HCT116 (cell line): ENCODE results near the gene RAB41. TPM values are rescaled to one million over a fixed set of nuclear protein-coding genes. Genes with fewer than 3 reads are reported as not detected.

Experiments
- ATAC-seq: fragments of 200-7000 bp; cut with Tn5 transposase; 2 replicates; pipeline ENCODE4 v1.9.1; 2020; ENCODE audit warnings: mild to moderate bottlenecking, moderate library complexity
- BruUV-seq: library from RNA; stranded (reverse); fragments of 400-500 nt; replicated peaks from 2 replicates; lab custom pipeline; 2021; lab: Mats Ljungman, UMichigan
- CTCF ChIA-PET: fragments of 300-600 bp; sonication (Branson Sonifier 250); formaldehyde crosslinking; loops from one replicate; lab custom pipeline; 2021; ENCODE audit warnings: antibody characterized with exemption; lab: Charles Lee
- POLR2A ChIA-PET: fragments of 300-600, 350-600 bp; sonication (Branson Sonifier 250); formaldehyde crosslinking; loops from one replicate; lab custom pipeline; 2021; ENCODE audit warnings: antibody characterized with exemption; lab: Charles Lee
- RAD21 ChIA-PET, 2 experiments: fragments of 300-600 bp; sonication (Branson Sonifier 250); formaldehyde crosslinking; loops; one replicate each; lab custom pipeline; 2023; ENCODE audit warnings: low total read pairs in 2 of 2; ENCODE audit not compliant: uncharacterized antibody in 2 of 2, unreplicated experiment in 2 of 2, low non-redundant PET in 1 of 2; lab: Charles Lee
- DNase-seq: peaks from one replicate; pipeline ENCODE4 v3.0.0-alpha.2; 2010; ENCODE audit warnings: low read depth, low spot score
- H2AFZ ChIP-seq: fragments of 200-600 bp; shearing (Covaris generic), sonication (generic); 2 replicates; pipeline ENCODE4 v1.6.1; 2017; ENCODE audit warnings: low read depth, mixed run types, mixed read lengths, antibody characterized with exemption, low read length; ENCODE audit not compliant: poor library complexity, severe bottlenecking
- H3K27ac ChIP-seq: 2 replicates; pipeline ENCODE4 v1.5.1; 2012; ENCODE audit warnings: low read depth, low read length
- H3K27me3 ChIP-seq: fragments of 200-600 bp; sonication (generic); 2 replicates; pipeline ENCODE4 v1.6.1; 2016; ENCODE audit warnings: mixed run types, low read length, mixed read lengths; ENCODE audit not compliant: insufficient read depth
- H3K36me3 ChIP-seq, 2 experiments: fragments of 200-500 bp in 1 of 2; fragments of 200-600 bp in 1 of 2; sonication (Bioruptor generic) in 1 of 2; sonication (generic) in 1 of 2; 2 replicates each; pipeline versions ENCODE4 v1.5.1 to v1.6.1; 2014 to 2016; ENCODE audit warnings: low read length in 2 of 2, inconsistent platforms in 1 of 2, mixed read lengths in 1 of 2, mixed run types in 1 of 2; ENCODE audit not compliant: insufficient read depth in 2 of 2, control insufficient read depth in 1 of 2
- H3K4me1 ChIP-seq, 2 experiments: fragments of 200-600 bp in 1 of 2; sonication (generic) in 1 of 2; 2 replicates each; pipeline versions ENCODE4 v1.5.1 to v1.6.1; 2012 to 2017; ENCODE audit warnings: low read length in 2 of 2, inconsistent platforms in 1 of 2, mild to moderate bottlenecking in 1 of 2, mixed read lengths in 1 of 2, mixed run types in 1 of 2, moderate library complexity in 1 of 2; ENCODE audit not compliant: insufficient read depth in 2 of 2, control insufficient read depth in 1 of 2
- H3K4me2 ChIP-seq: fragments of 200-600 bp; sonication (generic); 2 replicates; pipeline ENCODE4 v1.6.1; 2017; ENCODE audit warnings: mixed run types, low read length, mixed read lengths
- H3K4me3 ChIP-seq, 2 experiments: fragments of 200-600 bp in 1 of 2; sonication (generic) in 1 of 2; replicated peaks in 1 of 2; 2 replicates each; pipeline ENCODE4 v1.5.1; 2011 to 2016; ENCODE audit warnings: low read length in 2 of 2, control low read depth in 1 of 2, low read depth in 1 of 2, mild to moderate bottlenecking in 1 of 2, mixed read lengths in 1 of 2, mixed run types in 1 of 2
- H3K79me2 ChIP-seq: fragments of 200-600 bp; sonication (generic); 2 replicates; pipeline ENCODE4 v1.6.1; 2017; ENCODE audit warnings: mild to moderate bottlenecking, mixed run types, low read length, moderate library complexity, mixed read lengths; ENCODE audit not compliant: insufficient read depth
- H3K9ac ChIP-seq: fragments of 200-600 bp; sonication (generic); 2 replicates; pipeline ENCODE4 v1.6.1; 2016; ENCODE audit warnings: low read length, mixed read lengths
- H3K9me2 ChIP-seq: fragments of 200-600 bp; sonication (generic), shearing (Covaris generic); 2 replicates; pipeline ENCODE4 v1.6.1; 2017; ENCODE audit warnings: mixed run types, mild to moderate bottlenecking, moderate library complexity; ENCODE audit not compliant: insufficient read depth
- H3K9me3 ChIP-seq, 2 experiments: fragments of 200-500 bp in 1 of 2; fragments of 200-600 bp in 1 of 2; sonication (Bioruptor generic) in 1 of 2; sonication (generic) in 1 of 2; 2 replicates each; pipeline ENCODE4 v1.6.1; 2014 to 2017; ENCODE audit warnings: low read length in 2 of 2, mixed read lengths in 2 of 2, inconsistent platforms in 1 of 2, low read depth in 1 of 2, mild to moderate bottlenecking in 1 of 2, mixed run types in 1 of 2, moderate library complexity in 1 of 2; ENCODE audit not compliant: control insufficient read depth in 1 of 2, insufficient read depth in 1 of 2
- H4K20me1 ChIP-seq: fragments of 200-600 bp; sonication (generic), shearing (Covaris generic); 2 replicates; pipeline ENCODE4 v1.6.1; 2017; ENCODE audit warnings: mixed run types, mild to moderate bottlenecking, moderate library complexity; ENCODE audit not compliant: insufficient read depth
- CTCF ChIP-seq, 3 experiments: fragments of 200-600 bp in 1 of 3; sonication (generic) in 1 of 3; IDR thresholded peaks in 2 of 3; conservative IDR thresholded peaks in 1 of 3; 2 replicates each; pipeline ENCODE4 v1.5.1; 2012 to 2017; ENCODE audit warnings: low read depth in 2 of 3, low read length in 2 of 3, antibody characterized with exemption in 1 of 3, borderline replicate concordance in 1 of 3, control low read depth in 1 of 3, mild to moderate bottlenecking in 1 of 3, mixed read lengths in 1 of 3, mixed run types in 1 of 3, moderate library complexity in 1 of 3; ENCODE audit not compliant: insufficient read depth in 1 of 3
- POLR2AphosphoS5 ChIP-seq: IDR thresholded peaks from 2 replicates; pipeline ENCODE4 v1.6.1; 2011; ENCODE audit warnings: mild to moderate bottlenecking, low read depth, low read length, moderate library complexity
- RAD21 ChIP-seq: IDR thresholded peaks from 2 replicates; pipeline ENCODE4 v1.6.1; 2012; ENCODE audit warnings: low read depth, mild to moderate bottlenecking
- YY1 ChIP-seq: IDR thresholded peaks from 2 replicates; pipeline ENCODE4 v1.6.1; 2011; ENCODE audit warnings: low read length, low read depth, moderate library complexity, mild to moderate bottlenecking; ENCODE audit not compliant: insufficient replicate concordance; ENCODE audit errors: extremely low read depth
- intact Hi-C: fragments of 100-400 bp; cut with micrococcal nuclease; formaldehyde crosslinking; loops from 2 replicates; pipeline ENCODE4 v1.10.0; 2022
- total RNA-seq: library from RNA; stranded (reverse); gene quantifications from one replicate; pipeline ENCODE4 v1.2.1, GENCODE V29; 2021; ENCODE audit not compliant: unreplicated experiment

The RAB41 gene
- total RNA-seq, 1 experiment from 2014 or later: not detected

GRCh38 chrX:70260104-70260503 lies 21.9 kb upstream of the RAB41 start, which contains the start of gene P2RY4 (continued):
- no peak for TF ChIP-seq CTCF (IDR thresholded peaks at IDR 0.05 in 2 of 3, conservative IDR thresholded peaks at IDR 0.05 in 1 of 3; ENCODE audit: borderline replicate concordance in 1 of 3, insufficient read depth in 1 of 3, low read depth in 2 of 3, low read length in 2 of 3)

- BruUV-seq: no TSS peak
- Histone ChIP-seq H3K27ac (no peak overlapping the region), H3K9me2 (no peaks in the 10 kb centered on the region), H4K20me1 (no peaks in the 10 kb centered on the region), H3K9ac (no peak overlapping the region), H3K27me3 (no peaks in the 10 kb centered on the region), H3K4me2 (no peak overlapping the region), H3K9me3 (no peaks in the 10 kb centered on the region), H3K4me3 (no peak overlapping the region), H3K36me3 (no peaks in the 10 kb centered on the region), H3K79me2 (no peaks in the 10 kb centered on the region), H3K4me1 (peaks cover 0 to 3% of the 10 kb centered on the region in 2 experiments; a peak in 1 of 4 replicates), H2AFZ (no peak overlapping the region)
- peak; percentile 97 for ATAC-seq
- POLR2A ChIA-PET: interaction anchor here (1.2 kb wide), 1 partner anchor 9 kb away, joined by 3 read pairs; no protein-coding TSS in a partner anchor
- DNase-seq: no peak
- no peak for TF ChIP-seq YY1
- peak; percentile 60 to 66 (median 66); a peak in 5 of 6 replicates for TF ChIP-seq CTCF (IDR thresholded peaks at IDR 0.05 in 2 of 3, conservative IDR thresholded peaks at IDR 0.05 in 1 of 3; ENCODE audit: borderline replicate concordance in 1 of 3, insufficient read depth in 1 of 3, low read depth in 2 of 3, low read length in 2 of 3)
- peak; percentile 79 for TF ChIP-seq RAD21
- no peak for TF ChIP-seq POLR2AphosphoS5
- CTCF ChIA-PET: interaction anchor here (1.0 to 4.2 kb wide), 4 partner anchors 10 to 166 kb away, joined by 4 to 20 read pairs (median 6); partner anchors contain the start of gene IGBP1
- intact Hi-C loops: loop anchor here (2.0 to 5.0 kb wide), 2 partner anchors 66 to 130 kb away; partner anchors contain the start of gene IGBP1
- RAD21 ChIA-PET: no interaction called here
Measured at GRCh38 chrX:70262952-70263567, 18.9 kb upstream of the RAB41 start.
